ENCODE data around the gene GTF3C5. TPM values are rescaled to one million over a fixed set of nuclear protein-coding genes. Genes with fewer than 3 reads are reported as not detected.
"Not testable (repeated sequence)": the region's sequence is repeated elsewhere in the genome, so short reads cannot be mapped to it uniquely, and the experiment has no call there.

GTF3C5 gene
- total and polyA plus RNA-seq, 10 of the 15 experiments (the other 5 are each of a cell fraction or from before 2014, with no cell fraction given) = 2.2 to 81.1 (median 68.7) TPM

GRCh38 chr9:133040892-133041479 is 10.2 kb downstream of the GTF3C5 start:
- H3K27me3 ChIP-seq (replicated peaks in 1 of 2; ENCODE audit: control insufficient read depth in 2 of 2, insufficient read depth in 2 of 2, low read length in 1 of 2); H2AFZ ChIP-seq (ENCODE audit: control insufficient read depth, low read depth, low read length); H3K9ac ChIP-seq (ENCODE audit: control insufficient read depth, insufficient read depth, low read length); H3K79me2 ChIP-seq (ENCODE audit: control insufficient read depth, insufficient read depth, low read length); H3K9me3 ChIP-seq (replicated peaks; ENCODE audit: control insufficient read depth, insufficient read depth, low read length); in situ Hi-C loops (cut with MboI); POLR2A ChIA-PET; H3K27ac ChIP-seq (ENCODE audit: control insufficient read depth, insufficient read depth); ATAC-seq; H3K4me2 ChIP-seq (ENCODE audit: control insufficient read depth, insufficient read depth); DNase-seq (ENCODE audit: low read depth, low spot score); FAIRE-seq; H3K4me1 ChIP-seq (ENCODE audit: control insufficient read depth, insufficient read depth, low read length); BruUV-seq (replicated peaks); H3K4me3 ChIP-seq; H4K20me1 ChIP-seq (ENCODE audit: control insufficient read depth, insufficient read depth): not testable (repeated sequence)
- SMC1A ChIA-PET (ENCODE audit: uncharacterized antibody, unreplicated experiment) = interaction anchor here (0.7 to 1.5 kb wide), 5 partner anchors 9 to 106 kb away, joined by 3 to 4 read pairs (median 4); partner anchors contain the start of gene GTF3C5
- peak; percentile 53 for TF ChIP-seq RAD21 (IDR thresholded peaks at IDR 0.05; ENCODE audit: insufficient read depth, low read depth, low read length)
- TF ChIP-seq, protein P1, sequence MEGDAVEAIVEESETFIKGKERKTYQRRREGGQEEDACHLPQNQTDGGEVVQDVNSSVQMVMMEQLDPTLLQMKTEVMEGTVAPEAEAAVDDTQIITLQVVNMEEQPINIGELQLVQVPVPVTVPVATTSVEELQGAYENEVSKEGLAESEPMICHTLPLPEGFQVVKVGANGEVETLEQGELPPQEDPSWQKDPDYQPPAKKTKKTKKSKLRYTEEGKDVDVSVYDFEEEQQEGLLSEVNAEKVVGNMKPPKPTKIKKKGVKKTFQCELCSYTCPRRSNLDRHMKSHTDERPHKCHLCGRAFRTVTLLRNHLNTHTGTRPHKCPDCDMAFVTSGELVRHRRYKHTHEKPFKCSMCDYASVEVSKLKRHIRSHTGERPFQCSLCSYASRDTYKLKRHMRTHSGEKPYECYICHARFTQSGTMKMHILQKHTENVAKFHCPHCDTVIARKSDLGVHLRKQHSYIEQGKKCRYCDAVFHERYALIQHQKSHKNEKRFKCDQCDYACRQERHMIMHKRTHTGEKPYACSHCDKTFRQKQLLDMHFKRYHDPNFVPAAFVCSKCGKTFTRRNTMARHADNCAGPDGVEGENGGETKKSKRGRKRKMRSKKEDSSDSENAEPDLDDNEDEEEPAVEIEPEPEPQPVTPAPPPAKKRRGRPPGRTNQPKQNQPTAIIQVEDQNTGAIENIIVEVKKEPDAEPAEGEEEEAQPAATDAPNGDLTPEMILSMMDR (IDR thresholded peaks at IDR 0.05 in 2 of 3, conservative IDR thresholded peaks at IDR 0.05 in 1 of 3; ENCODE audit: control insufficient read depth in 2 of 3, extremely low read depth in 1 of 3, insufficient read depth in 1 of 3, low read depth in 3 of 3, low read length in 3 of 3) = peak; percentile 34 to 61 (median 56)
- peak; percentile 98 for TF ChIP-seq ZBTB33 (IDR thresholded peaks at IDR 0.05)
- RAD21 ChIA-PET (ENCODE audit: unreplicated experiment) = interaction anchor here (0.6 to 1.5 kb wide), 3 partner anchors 11 to 103 kb away, joined by 3 to 6 read pairs (median 4); partner anchors contain the start of gene GTF3C5
- WGBS (ENCODE audit: insufficient coverage, insufficient replicate concordance, low lambda C conversion rate, missing lambda C conversion rate) = 81% methylated on average over 12 of the region's 12 CpGs
- intact Hi-C loops (cut with micrococcal nuclease; ENCODE audit: unreplicated experiment) = loop anchor here (1.0 kb wide), 1 partner anchor 106 kb away; no protein-coding TSS in a partner anchor
- H3K36me3 ChIP-seq (ENCODE audit: control insufficient read depth in 2 of 2, insufficient read depth in 2 of 2, low read length in 1 of 2) = peaks cover 19 to 20% of the 10 kb centered on the region in 2 experiments
- CTCF ChIA-PET = interaction anchor here (0.6 to 2.7 kb wide), 7 partner anchors 9 to 107 kb away, joined by 3 to 20 read pairs (median 8); partner anchors contain the start of gene GTF3C5
